HG03066 (cell line): ENCODE data around the gene ATP1A2.

Experiments
- ATAC-seq: cut with Tn5 transposase; IDR thresholded peaks from one replicate; pipeline ENCODE4 v1.9.1; 2021; ENCODE audit warnings: low read depth; ENCODE audit not compliant: unreplicated experiment

The ATP1A2 gene

DNA sequence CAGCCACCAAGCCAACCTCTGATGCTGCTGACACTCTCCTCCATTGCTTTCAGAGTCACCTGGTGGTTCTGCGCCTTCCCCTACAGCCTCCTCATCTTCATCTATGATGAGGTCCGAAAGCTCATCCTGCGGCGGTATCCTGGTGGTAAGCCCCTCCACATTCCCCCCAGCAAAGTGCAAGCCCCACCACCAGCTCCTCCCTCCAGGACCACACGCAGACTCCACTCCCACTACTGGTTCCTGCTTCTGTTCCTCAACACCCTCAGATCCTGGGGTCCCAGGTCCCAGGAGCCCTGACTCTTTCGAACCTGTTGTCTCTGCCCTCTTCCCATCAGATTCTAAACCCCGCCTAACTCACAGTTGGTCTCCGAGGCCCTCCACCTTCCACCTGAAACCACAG, 24.3 kb downstream of the ATP1A2 start:
- ATAC-seq, result no peak

DNA sequence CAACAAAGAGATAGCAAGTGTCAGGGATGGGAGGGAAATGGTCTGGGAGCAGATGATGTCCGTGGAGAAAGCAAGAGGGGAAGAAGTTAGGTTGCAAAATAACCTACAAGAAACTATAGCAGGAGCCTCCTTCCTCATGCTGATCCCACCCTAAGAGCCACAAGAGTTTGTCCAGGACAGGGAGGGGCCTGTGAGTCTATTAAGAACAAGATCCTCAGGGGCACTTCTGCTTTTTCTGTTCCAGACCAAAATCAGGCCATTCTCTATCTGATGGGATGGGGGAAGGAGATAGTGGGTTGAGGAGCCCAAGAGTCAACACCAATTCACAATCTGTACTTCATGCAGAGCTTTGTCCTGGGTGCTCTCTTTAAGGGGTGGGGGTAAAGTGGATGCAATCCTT, 28.1 kb downstream of the ATP1A2 start:
- ATAC-seq, result no peak

DNA sequence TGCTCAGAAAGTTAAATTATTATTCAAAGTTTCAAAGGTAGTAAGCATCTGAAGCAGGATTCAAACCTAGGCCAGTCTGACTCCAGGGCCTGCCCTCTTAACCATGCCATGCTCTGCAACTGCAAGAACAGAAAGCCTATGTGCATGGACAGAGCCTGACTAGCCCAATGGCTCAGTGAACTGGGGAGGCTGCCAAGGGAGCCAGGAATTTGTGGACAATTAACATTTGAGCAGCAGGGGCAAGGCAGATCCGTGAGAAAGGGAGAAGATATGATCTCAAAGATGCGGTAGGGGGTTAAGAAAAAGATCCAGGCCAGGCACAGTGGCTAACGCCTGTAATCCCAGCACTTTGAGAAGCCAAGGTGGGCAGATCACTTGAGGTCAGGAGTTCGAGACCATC, 29.4 kb downstream of the ATP1A2 start:
- ATAC-seq, result no peak

DNA sequence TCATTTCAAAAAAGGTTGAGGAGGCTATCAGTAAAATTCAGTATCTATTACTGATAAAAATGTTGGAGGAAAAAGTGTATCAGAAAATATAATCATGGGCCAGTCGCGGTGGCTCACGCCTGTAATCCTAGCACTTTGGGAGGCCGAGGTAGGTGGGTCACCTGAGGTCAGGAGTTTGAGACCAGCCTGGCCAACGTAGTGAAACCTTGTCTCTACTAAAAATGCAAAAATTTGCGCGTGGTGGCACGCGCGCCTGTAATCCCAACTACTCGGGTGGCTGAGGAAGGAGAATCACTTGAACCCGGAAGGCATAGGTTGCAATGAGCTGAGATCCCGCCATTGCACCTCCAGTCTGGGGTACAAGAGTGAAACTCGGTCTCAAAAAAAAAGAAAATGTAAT, 30.5 kb downstream of the ATP1A2 start:
- ATAC-seq, result no peak

DNA sequence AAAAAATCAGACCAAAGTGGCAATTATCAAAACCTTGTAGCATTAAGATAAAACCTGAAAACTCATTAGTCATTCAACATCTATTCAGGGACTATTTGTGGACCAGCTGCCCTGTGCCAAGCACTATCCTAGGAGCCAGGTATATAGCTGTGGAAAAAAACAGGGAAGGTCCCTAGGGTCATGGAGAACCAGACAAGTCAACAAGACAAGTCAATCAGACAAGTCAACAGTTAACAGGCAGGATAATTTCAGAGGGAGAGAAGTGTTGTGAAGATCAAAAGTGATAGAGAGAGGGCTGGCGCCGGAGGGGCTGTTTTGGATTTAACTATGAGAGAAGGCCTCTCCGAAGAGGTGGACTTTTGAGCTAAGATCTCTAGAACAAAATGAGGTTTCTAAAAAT, 32.6 kb downstream of the ATP1A2 start:
- no peak for ATAC-seq

DNA sequence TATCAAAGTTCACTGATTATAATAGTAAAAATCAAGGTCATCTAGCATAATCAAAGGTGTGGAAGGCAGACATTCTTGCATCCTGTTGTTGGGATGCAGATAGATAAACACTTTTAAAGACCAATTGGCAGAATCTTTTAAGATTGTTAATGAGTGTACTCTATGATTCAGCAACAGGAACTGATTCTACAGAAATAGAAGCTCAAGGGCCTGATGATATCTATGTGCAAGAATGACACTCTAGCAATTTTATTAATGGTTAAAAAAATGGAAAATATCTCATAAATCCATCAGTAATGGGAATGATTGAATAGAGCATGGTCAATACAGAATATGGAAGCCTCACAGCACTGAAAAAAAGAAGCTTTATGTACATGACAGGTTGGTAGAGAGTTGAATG, 33.7 kb downstream of the ATP1A2 start:
- no peak for ATAC-seq

DNA sequence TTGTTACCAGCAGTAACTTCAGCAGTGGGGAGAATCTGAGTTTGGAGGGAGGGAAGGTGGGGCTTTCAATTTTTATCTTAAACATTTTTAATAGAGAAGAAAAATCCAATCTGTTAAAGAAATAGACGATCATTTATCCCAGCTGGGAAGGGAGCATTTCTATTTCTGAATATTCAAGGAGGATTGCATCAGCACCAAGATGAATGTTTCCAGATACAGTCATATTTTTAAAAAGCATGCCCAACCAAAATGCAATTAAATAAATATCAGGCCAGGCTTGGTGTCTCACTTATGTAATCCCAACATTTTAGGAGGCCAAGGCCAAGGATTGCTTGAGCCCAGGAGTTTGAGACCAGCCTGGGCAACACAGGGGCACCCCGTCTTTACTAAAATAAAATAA, 34.2 kb downstream of the ATP1A2 start:
- no peak for ATAC-seq

DNA sequence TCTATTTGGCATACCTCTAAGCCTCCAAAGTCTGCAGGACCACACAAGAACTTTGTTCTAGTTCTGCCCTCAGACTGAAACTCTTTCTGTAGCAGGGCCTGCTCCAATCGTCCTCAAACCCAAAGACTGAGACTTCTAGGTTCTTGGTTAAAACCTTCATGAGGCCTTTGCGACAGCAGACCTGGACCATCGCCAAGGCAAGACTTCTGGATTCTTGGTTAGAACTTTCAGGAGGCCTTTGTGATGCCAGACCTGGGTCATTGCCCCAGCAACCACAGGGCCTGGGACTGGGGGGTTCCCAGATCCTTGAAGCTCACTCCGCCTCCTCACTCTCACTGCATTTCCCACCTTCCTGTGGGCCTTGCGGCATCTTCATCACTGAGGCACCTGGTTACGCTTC, 35.7 kb downstream of the ATP1A2 start, which contains the start of gene ATP1A4:
ATP1A4 (plus strand) TSS at position 301 of the 400 bp plus-strand sequence. CDS start 438 bp downstream, outside the sequence.
- ATAC-seq, result no peak

DNA sequence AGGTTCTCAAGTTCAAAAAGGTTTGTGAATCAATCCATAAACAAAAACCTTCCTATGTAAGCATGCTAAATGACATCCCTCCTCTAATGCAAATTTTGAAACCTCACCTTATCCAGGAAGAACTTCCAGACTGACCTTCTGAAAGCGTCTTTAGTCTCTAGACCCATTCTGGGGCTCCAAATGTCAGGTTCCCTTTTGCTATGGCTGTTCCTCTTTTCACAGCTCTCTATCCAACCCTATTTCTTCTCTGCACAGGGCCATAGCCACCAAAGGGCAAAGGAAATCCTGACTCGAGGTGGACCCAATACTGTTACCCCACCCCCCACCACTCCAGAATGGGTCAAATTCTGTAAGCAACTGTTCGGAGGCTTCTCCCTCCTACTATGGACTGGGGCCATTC, 39.2 kb downstream of the ATP1A2 start:
- ATAC-seq, result no peak

DNA sequence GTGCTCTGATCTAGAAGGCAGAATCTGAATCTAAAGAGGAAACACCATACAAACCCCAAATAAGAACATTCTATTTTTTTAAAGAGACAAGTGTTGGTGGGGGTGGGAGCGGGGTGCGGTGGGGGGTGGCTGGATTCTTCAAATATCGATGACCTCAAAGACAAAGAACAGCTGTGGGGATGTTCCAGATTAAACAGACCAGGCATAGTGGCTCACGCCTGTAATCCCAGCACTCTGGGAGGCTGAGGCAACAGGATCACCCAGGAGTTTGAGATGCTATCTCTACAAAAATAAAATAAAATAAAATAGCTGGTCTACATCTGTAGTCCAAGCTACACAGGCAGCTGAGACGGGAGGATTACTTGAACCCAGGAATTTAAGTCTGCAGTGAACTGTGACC, 40.8 kb downstream of the ATP1A2 start:
- ATAC-seq, result no peak

DNA sequence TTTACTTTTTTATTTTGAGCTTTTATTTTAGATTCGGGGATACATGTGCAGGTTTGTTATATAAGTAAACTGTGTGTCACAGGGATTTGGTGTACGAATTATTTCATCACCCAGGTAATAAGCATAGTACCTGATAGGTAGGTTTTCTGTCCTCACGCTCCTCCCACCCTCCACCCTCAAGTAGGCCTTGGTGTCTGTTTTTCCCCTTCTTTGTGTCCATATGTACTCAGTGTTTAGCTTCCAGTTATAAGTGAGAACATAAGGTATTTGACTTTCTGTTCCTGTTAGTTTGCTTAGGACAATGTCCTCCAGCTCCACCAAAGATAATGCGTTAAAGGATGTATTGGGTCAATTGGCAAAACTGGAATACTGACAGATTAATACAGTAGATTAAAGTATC, 41.6 kb downstream of the ATP1A2 start:
- no peak for ATAC-seq

DNA sequence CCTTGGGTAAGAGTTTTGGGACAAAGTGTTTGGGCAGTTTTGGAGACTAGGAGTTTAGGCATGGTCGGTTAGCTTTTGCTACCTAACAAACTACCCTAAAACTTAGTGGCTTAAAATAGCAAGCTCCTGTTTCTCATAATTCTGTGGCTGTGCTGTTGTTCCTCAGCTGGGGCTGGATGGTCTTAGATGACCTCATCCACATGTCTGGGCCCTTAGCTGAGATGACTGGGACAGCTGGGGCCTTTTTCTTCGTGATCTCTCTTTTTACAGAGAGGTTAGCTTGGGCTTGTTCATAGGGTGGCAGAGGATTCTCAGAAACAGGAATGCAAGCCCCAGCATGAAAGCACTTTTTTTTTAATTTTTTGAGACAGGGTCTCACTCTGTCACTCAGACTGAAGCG, 42.5 kb downstream of the ATP1A2 start:
- no peak for ATAC-seq

DNA sequence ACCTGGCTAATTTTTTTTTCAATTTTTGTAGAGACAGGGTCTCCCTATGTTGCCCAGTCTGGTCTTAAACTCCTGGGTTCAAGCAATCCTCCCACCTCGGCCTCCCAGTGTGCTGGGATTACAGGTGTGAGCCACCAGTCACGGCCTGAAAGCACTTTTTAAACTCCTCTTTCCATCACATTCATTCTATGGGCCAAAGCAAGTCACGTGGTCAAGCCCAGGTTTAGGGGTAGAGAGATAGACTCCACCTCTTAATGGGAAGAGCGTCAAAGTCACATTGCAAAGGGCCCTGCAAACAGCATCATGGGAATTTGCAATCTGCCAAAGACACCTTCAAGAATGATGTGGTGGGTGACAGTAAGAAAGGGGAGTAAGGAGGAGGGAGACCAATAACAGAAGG, 43.0 kb downstream of the ATP1A2 start:
- ATAC-seq, result no peak

DNA sequence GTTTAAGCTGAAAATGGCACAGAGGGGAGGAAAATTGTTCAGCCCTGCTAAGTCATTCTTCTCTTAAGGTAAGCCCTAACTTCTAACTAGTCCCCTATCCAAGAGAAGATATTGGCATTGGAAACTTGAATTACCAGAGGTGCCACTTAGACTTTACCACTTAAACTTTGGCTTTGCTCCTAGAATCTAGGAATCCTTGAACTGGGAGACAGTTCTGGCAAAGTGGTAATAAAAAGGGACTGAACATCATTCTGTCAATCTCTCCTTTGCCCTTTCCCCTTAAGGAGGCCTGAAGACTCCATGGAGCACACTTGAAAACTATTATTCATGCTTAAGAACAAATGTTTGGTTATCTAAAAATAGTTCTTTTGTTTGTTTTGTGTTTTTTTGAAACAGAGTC, 44.3 kb downstream of the ATP1A2 start:
- no peak for ATAC-seq

DNA sequence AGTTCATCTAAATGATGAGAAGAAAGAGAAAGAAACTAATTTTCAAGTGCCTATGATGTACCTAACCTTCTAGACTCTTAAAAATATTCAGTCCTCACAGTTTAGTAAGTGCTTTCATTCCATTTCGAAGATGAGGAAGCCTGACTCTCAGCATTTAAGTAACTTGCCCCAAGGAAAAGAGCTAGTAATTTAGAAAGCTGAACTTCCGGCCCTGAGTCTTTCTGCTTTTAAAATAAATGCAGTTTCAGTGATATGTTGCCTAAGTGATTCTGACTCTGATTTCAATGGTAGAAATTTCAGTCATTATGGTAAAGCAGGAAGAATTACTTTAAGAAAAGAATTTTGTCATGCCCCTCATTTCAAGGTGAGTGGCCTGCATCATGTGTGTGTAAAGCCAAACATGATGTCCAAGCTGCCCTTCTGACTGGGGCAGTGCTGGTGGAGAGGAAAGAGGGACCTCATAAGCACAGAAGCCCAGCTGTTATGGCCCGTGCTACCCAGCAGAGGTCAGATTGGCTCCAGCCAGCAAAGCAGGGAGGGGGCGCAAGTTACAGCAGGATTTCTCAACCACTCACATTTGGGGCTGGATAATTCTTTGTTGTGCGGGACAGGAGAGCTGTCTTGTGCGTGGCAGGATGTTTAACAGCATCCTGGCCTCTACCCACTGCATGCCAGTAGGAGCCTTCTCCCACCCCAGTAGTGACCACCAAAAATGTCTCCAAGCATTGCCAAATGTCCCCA, 46.6 kb downstream of the ATP1A2 start:
- ATAC-seq, result no peak

DNA sequence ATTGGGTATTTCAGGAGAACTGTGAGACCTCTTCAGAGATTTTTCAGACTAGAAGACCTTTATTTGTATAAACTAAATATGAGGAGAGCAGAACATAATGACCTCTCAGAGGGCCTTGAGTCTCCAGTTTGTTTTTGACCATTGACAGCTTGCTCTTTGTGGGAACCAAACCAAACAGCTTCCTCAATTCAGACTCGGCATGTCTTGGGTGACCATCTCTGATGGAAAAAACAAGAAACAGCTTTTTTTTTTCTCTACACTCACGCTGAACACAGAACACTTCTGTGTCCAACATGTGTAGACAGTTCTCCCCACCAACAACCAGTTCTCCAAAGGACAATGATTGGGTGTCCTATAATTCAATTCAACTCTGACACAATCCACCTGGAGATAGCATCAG, 47.4 kb downstream of the ATP1A2 start:
- no peak for ATAC-seq

DNA sequence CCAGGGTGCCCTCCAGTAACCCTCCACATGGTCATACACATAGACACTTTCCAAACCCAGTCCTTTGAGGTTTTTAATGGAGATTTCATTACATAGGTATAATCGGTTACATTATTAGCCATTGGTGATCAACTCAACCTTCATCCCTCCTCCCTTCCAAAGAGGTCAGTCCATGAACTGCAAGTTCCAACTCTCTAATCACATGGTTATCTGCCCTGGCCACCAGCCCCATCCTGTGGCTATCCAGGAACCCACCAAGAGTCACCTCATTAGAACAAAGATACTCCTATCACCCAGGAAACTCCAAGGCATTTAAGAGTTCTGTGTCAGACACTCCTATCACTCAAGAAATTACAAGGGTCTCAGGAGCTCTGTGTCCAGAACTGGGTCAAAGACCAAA, 48.1 kb downstream of the ATP1A2 start:
- no peak for ATAC-seq

DNA sequence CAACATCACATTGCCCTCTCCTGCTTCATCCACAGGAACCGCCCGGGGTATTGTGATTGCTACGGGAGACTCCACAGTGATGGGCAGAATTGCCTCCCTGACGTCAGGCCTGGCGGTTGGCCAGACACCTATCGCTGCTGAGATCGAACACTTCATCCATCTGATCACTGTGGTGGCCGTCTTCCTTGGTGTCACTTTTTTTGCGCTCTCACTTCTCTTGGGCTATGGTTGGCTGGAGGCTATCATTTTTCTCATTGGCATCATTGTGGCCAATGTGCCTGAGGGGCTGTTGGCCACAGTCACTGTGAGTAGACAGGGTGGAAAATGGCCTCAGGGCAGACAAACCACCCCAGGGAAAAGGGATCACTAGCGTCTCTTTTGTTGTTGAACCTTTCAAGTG, 48.6 kb downstream of the ATP1A2 start:
- ATAC-seq, result no peak

DNA sequence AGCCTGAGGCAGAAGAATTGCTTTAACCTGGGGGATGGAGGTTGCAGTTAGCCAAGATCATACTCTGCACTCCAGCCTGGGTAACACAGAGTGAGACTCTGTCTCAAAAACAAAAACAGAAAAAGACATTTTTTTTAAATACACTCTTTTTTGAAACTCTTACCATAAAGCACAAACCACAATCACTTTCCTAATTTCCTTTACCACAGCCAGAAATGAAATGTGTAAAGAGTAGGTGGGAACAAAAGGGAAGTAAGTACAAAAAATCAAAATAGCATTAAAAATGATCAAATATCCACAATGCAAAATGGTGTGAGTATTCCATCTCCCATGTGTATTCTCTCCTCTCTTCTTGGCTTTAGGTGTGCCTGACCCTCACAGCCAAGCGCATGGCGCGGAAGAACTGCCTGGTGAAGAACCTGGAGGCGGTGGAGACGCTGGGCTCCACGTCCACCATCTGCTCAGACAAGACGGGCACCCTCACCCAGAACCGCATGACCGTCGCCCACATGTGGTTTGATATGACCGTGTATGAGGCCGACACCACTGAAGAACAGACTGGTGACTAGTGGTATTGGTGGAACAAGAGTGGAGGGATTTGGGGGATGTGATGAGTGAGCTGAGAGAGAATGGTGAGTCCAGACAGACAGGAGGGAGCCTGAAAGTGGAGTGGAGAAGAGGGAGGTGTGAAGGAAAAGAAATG, 50.8 kb downstream of the ATP1A2 start:
- ATAC-seq, result no peak

DNA sequence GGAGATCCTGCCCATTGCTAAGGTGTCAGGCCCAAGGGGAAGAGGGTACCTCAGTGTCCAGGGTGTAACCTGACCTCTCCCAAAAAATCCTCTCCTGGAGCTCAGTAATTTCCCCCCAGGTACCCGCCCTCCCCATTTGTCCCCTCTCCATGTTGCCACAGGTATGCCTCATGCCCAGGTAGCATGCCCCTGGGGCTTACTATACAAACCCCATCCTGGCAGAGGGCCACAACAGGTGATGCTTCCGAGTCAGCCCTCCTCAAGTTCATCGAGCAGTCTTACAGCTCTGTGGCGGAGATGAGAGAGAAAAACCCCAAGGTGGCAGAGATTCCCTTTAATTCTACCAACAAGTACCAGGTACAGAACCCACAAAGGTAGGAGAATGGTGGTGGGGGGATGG, 51.5 kb downstream of the ATP1A2 start:
- ATAC-seq, result no peak

DNA sequence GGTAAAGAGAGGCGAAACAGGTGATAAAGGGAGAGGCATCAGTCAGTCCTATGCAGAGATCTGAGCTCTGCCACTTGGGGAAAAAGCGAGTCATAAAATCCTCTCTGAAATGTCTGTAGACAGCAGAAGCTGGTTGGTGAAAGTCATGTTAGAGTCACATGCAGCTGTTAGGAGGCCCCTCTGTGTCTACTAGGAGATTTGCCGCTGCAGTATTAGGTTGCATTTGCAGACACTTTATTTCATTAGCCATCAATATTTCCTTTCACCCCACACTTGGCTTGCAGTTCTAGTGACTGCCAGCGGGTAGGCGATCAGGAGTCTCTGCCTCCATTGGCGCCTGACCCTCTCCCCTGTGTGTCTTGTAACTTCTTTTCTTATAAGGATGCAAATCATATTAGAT, 52.0 kb downstream of the ATP1A2 start:
- ATAC-seq, result no peak

DNA sequence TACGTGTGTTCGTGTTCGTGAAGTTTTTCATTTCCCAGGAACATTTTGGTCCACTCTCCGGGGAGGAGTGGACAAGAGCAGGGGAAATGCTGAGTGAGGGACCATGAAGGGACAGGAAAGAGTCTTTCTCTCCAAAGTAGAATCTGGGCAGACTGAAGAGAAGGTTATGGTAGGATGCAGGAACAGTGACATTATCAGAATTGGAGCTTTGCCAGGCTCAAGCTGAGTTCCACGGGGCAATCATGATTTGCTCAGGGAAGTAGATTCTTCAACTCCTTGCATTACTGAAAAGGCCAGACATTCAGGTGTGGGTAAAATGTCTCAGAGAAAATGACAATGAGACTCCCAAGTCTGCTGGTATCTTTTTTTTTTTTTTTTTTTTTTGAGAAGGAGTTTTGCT, 52.5 kb downstream of the ATP1A2 start:
- no peak for ATAC-seq
